Sigmoid colon (tissue), 7 donors: ENCODE measurements around the gene NDUFS2. TPM values are rescaled to one million over a fixed set of nuclear protein-coding genes. Genes with fewer than 3 reads are reported as not detected.

Experiments
- DNase-seq: peaks from one replicate; pipeline ENCODE4 v3.0.0-alpha.2; 2019
- H3K27ac ChIP-seq, 4 donors: fragments of 200-600 bp; sonication (generic); one replicate each; pipeline ENCODE4 v1.5.1; 2016 to 2019; ENCODE audit warnings: mild to moderate bottlenecking in 1 of 4
- H3K27me3 ChIP-seq, 3 donors: fragments of 200-600 bp; sonication (generic); one replicate each; pipeline ENCODE4 v1.5.1; 2019; ENCODE audit warnings: mild to moderate bottlenecking in 1 of 3
- H3K36me3 ChIP-seq, 4 donors: fragments of 200-600 bp; sonication (generic); one replicate each; pipeline ENCODE4 v1.5.1; 2016 to 2019
- H3K4me1 ChIP-seq, 4 donors: fragments of 200-600 bp; sonication (generic); one replicate each; pipeline ENCODE4 v1.5.1; 2017 to 2019
- H3K4me3 ChIP-seq, 4 donors: fragments of 200-600 bp; sonication (generic); one replicate each; pipeline ENCODE4 v1.5.1; 2017 to 2019; ENCODE audit warnings: mild to moderate bottlenecking in 2 of 4, moderate library complexity in 1 of 4
- H3K9me3 ChIP-seq, 4 donors: fragments of 200-600 bp in 3 of 4; sonication (generic) in 3 of 4; one replicate each; pipeline versions ENCODE4 v1.5.1 to v1.6.1; 2013 to 2019
- EP300 ChIP-seq, 4 donors: sonication (generic); formaldehyde crosslinking; IDR thresholded peaks; one replicate each; pipeline ENCODE4 v1.6.1; 2017; ENCODE audit warnings: antibody characterized with exemption in 4 of 4
- POLR2A ChIP-seq, 2 donors: fragments of 450-650 bp; IDR thresholded peaks; one replicate each; pipeline ENCODE4 v1.6.1; 2016; ENCODE audit warnings: antibody characterized with exemption in 2 of 2, mild to moderate bottlenecking in 2 of 2, moderate library complexity in 2 of 2
- POLR2AphosphoS5 ChIP-seq, 4 donors: sonication (generic); formaldehyde crosslinking; IDR thresholded peaks; one replicate each; pipeline ENCODE4 v1.6.1; 2017; ENCODE audit warnings: antibody characterized with exemption in 4 of 4
- WGBS, 2 donors: extraction: QIAGEN DNeasy Blood & Tissue Kit; methylation state at CpG; one replicate each; pipeline ENCODE4 v1.1.7; 2013; 5-methylcytosine and 5-hydroxymethylcytosine counted together
- intact Hi-C: fragments of 100-400 bp; cut with DNase I; formaldehyde crosslinking; loops from one replicate; pipeline ENCODE4 v1.15.1; 2023
- polyA plus RNA-seq, 3 donors: library from polyadenylated mRNA; stranded (reverse); fragments of 200-250 nt; gene quantifications; one replicate each; pipeline ENCODE4 v1.2.3, GENCODE V29; 2013
- total RNA-seq, 4 donors: library from RNA; depleted of rRNA; stranded (reverse); fragments of >200 nt; gene quantifications; one replicate each; pipeline ENCODE4 v1.1.0, GENCODE V29; 2016
- TF ChIP-seq, protein P1 (sequence below), 4 experiments: fragments of 450-650 bp in 3 of 4; fragments of 200-600 bp in 1 of 4; IDR thresholded peaks; one replicate each; pipeline ENCODE4 v1.5.1; 2016 to 2019; ENCODE audit warnings: antibody characterized with exemption in 4 of 4, mild to moderate bottlenecking in 3 of 4, moderate library complexity in 2 of 4
- donor health status: healthy with polysubstance abuse.
- donor health status: Bipolar disorder and iron deficiency.
- donor health status: healthy.

Gene NDUFS2
- total and polyA plus RNA-seq, 7 donors: 79.6 to 194 (median 113) TPM

DNA sequence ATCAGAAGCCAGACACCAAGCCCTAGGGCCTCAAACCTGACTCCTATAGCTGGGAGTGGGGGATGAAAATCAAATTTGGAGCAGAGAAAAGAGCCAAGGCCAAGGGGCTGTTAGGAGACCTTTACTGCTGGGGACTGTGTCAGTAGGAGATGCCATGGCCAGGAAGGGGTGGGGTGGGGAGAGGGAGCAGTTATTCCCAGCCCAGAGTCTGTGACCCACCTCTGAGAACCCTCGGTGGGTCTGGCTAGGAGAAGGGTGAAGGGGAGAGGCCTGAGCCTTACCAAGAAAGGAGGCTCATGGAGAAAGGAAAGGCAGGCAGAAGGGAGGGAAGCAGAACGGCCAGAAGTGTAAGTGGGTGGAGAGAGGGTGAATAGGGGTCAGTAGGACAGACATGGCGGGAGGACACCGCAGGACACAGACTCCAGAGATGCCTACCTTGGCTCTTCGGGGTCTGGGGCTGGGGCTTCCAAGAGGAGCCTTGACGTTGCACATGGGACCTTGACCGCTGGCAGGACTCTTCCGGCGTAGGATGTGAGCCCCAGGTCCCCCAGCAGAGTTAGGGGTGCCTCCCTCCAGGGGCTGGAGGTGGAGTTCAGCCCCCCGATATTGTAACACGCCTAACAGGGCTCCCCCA, 4.5 kb upstream of the NDUFS2 start:
- WGBS, 2 donors: 74 to 77% methylated on average over 11 of the region's 11 CpGs
- Histone ChIP-seq H3K36me3 (peaks cover 0 to 6% (median 0%) of the 10 kb centered on the region in 4 donors), H3K27ac (peak overlapping the region; percentile 94 to 97 (median 96)), H3K4me3 (peak overlapping the region; percentile 7 to 44 (median 32)), H3K4me1 (peaks cover 0 to 73% (median 58%) of the 10 kb centered on the region in 4 donors), H3K27me3 (no peaks in the 10 kb centered on the region), H3K9me3 (no peaks in the 10 kb centered on the region)
- intact Hi-C loops: no loop called here
- no peak for TF ChIP-seq POLR2AphosphoS5 (IDR thresholded peaks at IDR 0.05)
- TF ChIP-seq, protein P1, sequence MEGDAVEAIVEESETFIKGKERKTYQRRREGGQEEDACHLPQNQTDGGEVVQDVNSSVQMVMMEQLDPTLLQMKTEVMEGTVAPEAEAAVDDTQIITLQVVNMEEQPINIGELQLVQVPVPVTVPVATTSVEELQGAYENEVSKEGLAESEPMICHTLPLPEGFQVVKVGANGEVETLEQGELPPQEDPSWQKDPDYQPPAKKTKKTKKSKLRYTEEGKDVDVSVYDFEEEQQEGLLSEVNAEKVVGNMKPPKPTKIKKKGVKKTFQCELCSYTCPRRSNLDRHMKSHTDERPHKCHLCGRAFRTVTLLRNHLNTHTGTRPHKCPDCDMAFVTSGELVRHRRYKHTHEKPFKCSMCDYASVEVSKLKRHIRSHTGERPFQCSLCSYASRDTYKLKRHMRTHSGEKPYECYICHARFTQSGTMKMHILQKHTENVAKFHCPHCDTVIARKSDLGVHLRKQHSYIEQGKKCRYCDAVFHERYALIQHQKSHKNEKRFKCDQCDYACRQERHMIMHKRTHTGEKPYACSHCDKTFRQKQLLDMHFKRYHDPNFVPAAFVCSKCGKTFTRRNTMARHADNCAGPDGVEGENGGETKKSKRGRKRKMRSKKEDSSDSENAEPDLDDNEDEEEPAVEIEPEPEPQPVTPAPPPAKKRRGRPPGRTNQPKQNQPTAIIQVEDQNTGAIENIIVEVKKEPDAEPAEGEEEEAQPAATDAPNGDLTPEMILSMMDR (IDR thresholded peaks at IDR 0.05): no peak
- TF ChIP-seq EP300 (IDR thresholded peaks at IDR 0.05): no peak
- no peak for TF ChIP-seq POLR2A (IDR thresholded peaks at IDR 0.05)
- DNase-seq: no peak

DNA sequence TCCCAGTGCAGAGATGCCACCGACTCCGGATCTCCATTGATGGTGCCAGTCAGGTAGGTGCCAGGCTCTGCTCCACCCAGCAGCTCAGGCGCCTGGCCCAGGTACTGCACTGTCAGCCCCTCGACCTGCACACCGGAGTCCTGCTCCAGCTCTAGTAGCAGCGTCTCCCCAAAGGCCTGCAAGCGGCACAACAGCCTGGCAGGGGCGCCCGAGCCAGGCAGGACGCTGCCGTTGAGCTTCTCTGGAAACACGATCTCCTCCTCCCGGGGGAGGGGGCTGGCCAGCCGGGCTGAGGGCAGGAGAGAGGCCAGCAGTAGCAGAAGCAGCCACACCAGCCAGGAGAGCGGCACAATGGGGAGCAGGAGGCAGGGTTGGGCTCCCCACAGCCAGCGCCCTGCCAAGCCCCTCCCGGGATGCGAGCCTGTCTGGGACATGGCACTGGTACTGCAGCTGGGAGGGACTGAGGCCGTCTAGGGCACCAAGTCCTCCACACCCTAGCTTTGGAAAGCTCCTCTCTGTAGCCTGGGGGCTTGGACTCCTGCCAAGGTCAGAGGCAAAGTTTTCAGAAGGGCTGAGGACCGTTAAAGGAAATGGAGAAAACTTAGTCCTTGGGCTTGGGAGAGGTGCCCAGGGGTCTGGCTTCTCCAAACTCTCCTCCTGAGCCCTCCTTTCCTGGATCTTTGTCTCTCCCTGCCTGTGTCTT, 3.8 kb upstream of the NDUFS2 start:
- WGBS, 2 donors: 28 to 54% methylated on average over 20 of the region's 20 CpGs
- no peaks in the 10 kb centered on the region for H3K9me3 ChIP-seq
- H3K27ac ChIP-seq: peak overlapping the region; percentile 94 to 97 (median 96)
- DNase-seq: peak; percentile 77
- intact Hi-C loops: no loop called here
- peaks cover 0 to 74% (median 60%) of the 10 kb centered on the region in 4 donors for H3K4me1 ChIP-seq
- TF ChIP-seq POLR2AphosphoS5 (IDR thresholded peaks at IDR 0.05) (peak in 1 of 4 donors; percentile 19), EP300 (IDR thresholded peaks at IDR 0.05) (no peak), POLR2A (IDR thresholded peaks at IDR 0.05) (no peak)
- TF ChIP-seq, protein P1 (IDR thresholded peaks at IDR 0.05): no peak
- H3K36me3 ChIP-seq: peaks cover 0 to 5% (median under 1%) of the 10 kb centered on the region in 4 donors
- H3K27me3 ChIP-seq: no peaks in the 10 kb centered on the region
- H3K4me3 ChIP-seq: peak overlapping the region; percentile 7 to 44 (median 32)

DNA sequence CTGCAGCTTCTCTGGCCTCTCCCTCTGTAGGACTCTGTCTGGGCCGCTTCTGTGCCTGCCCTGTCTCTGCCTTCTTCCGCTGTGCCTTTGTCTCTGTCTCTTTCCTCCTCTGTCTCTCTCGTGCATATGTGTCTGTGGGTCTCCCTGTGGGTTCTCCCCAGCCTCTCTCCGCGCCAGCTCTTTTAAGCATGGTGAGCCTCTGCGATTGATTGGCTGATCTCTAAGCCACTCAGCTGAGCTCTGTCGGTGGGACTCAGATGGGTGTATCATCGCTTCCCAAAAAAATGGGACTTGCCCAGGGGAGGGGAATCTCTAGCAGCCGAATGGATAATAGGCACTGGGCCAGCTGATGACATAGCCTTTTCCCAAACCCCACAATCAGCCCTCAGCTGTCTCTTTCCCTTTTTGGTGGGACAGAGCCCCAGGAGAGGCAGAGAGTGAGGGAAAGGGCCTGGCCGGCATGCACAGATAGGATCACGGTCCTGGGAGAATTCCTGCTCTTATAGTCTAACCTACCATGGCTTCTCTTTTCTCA, 3.2 kb upstream of the NDUFS2 start, which contains the start of gene ADAMTS4:
Gene ADAMTS4, minus strand, starts transcription at position 158 of the 535 bp plus-strand sequence. CDS start 427 bp downstream, outside the sequence.
- H3K4me1 ChIP-seq: peaks cover 0 to 80% (median 66%) of the 10 kb centered on the region in 4 donors
- WGBS, 2 donors: 73 to 76% methylated on average over 11 of the region's 11 CpGs

DNA sequence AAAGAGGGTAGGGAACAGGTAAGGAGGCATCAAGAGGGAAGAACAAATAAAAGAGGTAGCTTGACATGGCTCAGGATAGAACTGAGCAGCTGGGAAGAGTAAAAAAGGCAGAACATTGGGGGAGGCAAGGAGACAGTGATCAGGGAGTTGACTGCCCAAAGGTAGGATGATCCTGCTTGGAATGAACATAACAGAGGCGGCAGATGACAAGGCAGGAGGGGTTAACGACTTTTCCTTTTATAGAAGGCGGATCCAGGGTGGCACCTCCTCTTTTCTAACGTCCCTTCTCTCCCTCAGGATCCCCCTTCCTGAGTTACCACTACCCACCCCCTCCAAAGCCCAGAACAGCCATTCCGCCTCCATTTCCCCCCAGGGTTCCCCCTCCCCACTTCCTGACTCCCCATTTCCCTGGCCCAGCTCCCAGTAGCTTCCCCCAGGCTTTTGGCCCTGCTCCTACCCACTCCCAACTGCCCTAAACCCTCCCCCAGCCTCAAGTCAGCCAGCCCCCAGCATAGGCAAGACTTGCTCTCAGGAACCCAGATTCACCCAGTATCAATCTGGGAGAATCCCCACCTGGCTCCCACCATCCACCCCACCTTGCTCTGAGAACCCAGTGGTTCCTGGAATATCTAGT, 2.5 kb upstream of the NDUFS2 start:
- DNase-seq: no peak
- peak overlapping the region; percentile 94 to 97 (median 96) for H3K27ac ChIP-seq
- no peaks in the 10 kb centered on the region for H3K9me3 ChIP-seq
- TF ChIP-seq POLR2A (IDR thresholded peaks at IDR 0.05) (no peak), EP300 (IDR thresholded peaks at IDR 0.05) (no peak), POLR2AphosphoS5 (IDR thresholded peaks at IDR 0.05) (no peak)
- TF ChIP-seq, protein P1 (IDR thresholded peaks at IDR 0.05): no peak
- no peak overlapping the region for H3K4me3 ChIP-seq
- peaks cover 0 to 15% (median 2%) of the 10 kb centered on the region in 4 donors for H3K36me3 ChIP-seq
- intact Hi-C loops: loop anchor here (2.0 kb wide), 1 partner anchor 189 kb away; no protein-coding TSS in a partner anchor
- 65 to 69% methylated on average over 5 of the region's 5 CpGs for WGBS, 2 donors
- no peaks in the 10 kb centered on the region for H3K27me3 ChIP-seq
- peaks cover 0 to 87% (median 69%) of the 10 kb centered on the region in 4 donors for H3K4me1 ChIP-seq

More for the DNA sequence above, 3.2 kb upstream of the NDUFS2 start, which contains the start of gene ADAMTS4:
- intact Hi-C loops: no loop called here
- Histone ChIP-seq H3K9me3 (no peaks in the 10 kb centered on the region), H3K36me3 (peaks cover 0 to 8% (median 2%) of the 10 kb centered on the region in 4 donors), H3K27me3 (no peaks in the 10 kb centered on the region), H3K27ac (peak within 1 kb of the TSS; percentile 94 to 97 (median 96)), H3K4me3 (peak within 1 kb of the TSS; percentile 7 to 44 (median 32))
- TF ChIP-seq POLR2A (IDR thresholded peaks at IDR 0.05): no peak
- TF ChIP-seq EP300 (IDR thresholded peaks at IDR 0.05): no peak
- TF ChIP-seq, protein P1 (IDR thresholded peaks at IDR 0.05): no peak
- TF ChIP-seq POLR2AphosphoS5 (IDR thresholded peaks at IDR 0.05): peak; percentile 63 to 89 (median 78)
- peak; percentile 89 for DNase-seq
